ENCODE data around the gene CAP2.

DNA sequence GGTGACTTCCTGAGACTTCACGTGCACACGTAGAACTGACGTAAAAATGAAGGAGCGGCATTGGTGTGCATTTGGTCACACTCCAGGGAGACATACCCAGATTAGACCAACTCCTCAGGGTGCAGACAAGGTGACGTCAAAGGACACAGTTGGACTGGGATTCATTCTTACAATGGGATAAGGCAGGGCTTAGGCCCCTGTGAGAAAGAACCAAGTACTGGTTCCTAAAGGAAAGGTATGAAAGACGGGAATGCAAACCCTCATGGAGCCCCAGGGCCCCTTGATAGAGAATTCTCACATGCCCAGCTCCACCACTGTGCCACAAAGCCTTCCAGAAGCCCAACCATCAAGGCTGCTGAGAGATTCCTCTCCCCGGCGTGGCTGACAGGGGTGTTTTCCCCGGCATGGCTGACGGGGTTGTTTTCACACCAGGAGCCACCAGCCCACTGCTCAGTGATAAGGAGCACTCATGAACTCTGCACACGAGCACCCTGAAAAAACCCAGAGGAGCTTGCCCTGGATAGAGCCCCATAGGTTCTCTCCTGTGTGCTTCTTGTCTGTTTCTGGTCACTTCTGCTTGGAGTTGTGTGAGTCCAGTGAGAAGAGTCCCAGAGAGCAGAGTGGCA, 90.1 kb downstream of the CAP2 start:
- TF ChIP-seq POLR2AphosphoS5 (IDR thresholded peaks at IDR 0.05; ENCODE audit: low read depth, low read length) (no peak), TCF7L2 (IDR thresholded peaks at IDR 0.05; ENCODE audit: low read depth, low read length) (no peak)
- TF ChIP-seq, protein P1, sequence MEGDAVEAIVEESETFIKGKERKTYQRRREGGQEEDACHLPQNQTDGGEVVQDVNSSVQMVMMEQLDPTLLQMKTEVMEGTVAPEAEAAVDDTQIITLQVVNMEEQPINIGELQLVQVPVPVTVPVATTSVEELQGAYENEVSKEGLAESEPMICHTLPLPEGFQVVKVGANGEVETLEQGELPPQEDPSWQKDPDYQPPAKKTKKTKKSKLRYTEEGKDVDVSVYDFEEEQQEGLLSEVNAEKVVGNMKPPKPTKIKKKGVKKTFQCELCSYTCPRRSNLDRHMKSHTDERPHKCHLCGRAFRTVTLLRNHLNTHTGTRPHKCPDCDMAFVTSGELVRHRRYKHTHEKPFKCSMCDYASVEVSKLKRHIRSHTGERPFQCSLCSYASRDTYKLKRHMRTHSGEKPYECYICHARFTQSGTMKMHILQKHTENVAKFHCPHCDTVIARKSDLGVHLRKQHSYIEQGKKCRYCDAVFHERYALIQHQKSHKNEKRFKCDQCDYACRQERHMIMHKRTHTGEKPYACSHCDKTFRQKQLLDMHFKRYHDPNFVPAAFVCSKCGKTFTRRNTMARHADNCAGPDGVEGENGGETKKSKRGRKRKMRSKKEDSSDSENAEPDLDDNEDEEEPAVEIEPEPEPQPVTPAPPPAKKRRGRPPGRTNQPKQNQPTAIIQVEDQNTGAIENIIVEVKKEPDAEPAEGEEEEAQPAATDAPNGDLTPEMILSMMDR (IDR thresholded peaks at IDR 0.05): no peak
- TF ChIP-seq, protein P2, sequence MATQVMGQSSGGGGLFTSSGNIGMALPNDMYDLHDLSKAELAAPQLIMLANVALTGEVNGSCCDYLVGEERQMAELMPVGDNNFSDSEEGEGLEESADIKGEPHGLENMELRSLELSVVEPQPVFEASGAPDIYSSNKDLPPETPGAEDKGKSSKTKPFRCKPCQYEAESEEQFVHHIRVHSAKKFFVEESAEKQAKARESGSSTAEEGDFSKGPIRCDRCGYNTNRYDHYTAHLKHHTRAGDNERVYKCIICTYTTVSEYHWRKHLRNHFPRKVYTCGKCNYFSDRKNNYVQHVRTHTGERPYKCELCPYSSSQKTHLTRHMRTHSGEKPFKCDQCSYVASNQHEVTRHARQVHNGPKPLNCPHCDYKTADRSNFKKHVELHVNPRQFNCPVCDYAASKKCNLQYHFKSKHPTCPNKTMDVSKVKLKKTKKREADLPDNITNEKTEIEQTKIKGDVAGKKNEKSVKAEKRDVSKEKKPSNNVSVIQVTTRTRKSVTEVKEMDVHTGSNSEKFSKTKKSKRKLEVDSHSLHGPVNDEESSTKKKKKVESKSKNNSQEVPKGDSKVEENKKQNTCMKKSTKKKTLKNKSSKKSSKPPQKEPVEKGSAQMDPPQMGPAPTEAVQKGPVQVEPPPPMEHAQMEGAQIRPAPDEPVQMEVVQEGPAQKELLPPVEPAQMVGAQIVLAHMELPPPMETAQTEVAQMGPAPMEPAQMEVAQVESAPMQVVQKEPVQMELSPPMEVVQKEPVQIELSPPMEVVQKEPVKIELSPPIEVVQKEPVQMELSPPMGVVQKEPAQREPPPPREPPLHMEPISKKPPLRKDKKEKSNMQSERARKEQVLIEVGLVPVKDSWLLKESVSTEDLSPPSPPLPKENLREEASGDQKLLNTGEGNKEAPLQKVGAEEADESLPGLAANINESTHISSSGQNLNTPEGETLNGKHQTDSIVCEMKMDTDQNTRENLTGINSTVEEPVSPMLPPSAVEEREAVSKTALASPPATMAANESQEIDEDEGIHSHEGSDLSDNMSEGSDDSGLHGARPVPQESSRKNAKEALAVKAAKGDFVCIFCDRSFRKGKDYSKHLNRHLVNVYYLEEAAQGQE (IDR thresholded peaks at IDR 0.05; ENCODE audit: insufficient read depth in 1 of 2, low read depth in 2 of 2, low read length in 1 of 2): no peak
